Pulmonary artery endothelial cell (primary cell): ENCODE measurements around the gene DDX17. TPM values are rescaled to one million over a fixed set of nuclear protein-coding genes. Genes with fewer than 3 reads are reported as not detected.
A peak's percentile ranks its signal among the peaks of the same experiment; 100 is the strongest.

Experiments used
- DNase-seq: peaks from one replicate; pipeline ENCODE4 v3.0.0-alpha.2; 2011; ENCODE audit warnings: low read depth, low spot score
- total RNA-seq: library from RNA; depleted of rRNA; stranded (reverse); fragments of >200 nt; gene quantifications from 2 replicates; pipeline ENCODE4 v1.2.3, GENCODE V29; 2014

Gene DDX17
- total RNA-seq: 392 and 663 TPM in 2 replicates

DNA sequence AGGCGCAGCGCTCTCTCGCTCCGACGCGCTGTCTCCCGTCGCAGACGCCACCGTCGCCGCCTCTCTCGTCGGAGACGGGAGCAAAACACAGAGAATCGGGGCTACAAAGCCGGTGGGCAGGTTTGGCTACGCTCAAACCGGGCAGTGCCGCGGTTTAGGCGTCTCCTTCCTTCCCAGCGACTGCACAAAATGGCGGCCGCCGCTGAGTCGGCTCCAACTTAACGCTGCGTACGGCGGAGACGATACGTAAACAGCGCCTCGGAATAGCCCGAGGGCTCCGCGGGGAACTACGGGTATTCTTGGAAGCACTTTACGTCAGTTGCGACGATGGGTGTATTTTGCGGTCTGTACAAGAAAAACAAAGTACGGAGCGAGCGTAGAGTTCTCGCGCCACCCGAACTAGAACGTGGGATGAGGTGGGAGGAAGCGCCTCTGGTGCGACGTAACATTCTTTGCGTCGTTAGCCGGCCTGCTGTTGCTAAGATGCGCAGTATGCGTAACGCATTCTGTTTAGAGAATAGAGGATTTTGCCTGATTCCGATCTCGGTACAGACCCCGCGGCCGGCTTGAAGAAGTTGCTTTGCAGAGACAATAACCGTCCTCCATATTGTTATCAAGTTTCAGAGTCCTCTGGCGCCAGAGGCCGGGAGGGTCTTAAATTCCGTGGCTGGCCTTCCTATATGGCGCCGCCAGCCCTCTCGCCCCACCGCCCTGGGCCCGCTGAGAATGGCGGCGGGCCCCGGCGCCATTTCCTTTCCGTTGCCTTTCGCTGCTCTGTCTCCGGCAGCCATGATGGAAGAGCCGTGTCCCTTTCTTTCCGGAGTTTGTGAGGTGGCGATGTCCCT is at the start of gene DDX17:
TSS of gene DDX17 (minus strand) at position 194 of the 845 bp plus-strand sequence.
- DNase-seq: peak; percentile 86

DNA sequence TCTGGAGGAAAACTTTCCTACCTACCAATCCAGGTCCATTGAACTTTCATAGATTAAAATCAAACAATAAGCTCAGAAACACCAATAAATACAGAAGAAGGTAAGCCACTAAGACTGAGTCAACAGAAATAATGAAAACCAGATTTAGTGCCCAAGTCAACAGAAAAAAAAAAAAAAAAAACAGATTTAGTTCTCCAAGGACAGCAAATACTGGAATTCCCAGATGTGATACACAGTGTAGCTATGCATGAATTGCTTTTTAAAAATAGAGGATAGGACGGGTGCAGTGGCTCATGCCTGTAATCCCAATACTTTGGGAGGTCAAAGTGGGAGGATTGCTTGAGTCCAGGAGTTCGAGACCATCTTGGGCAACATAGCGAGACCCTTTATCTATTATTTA is 48.2 kb upstream of the DDX17 start:
- no peak for DNase-seq

DNA sequence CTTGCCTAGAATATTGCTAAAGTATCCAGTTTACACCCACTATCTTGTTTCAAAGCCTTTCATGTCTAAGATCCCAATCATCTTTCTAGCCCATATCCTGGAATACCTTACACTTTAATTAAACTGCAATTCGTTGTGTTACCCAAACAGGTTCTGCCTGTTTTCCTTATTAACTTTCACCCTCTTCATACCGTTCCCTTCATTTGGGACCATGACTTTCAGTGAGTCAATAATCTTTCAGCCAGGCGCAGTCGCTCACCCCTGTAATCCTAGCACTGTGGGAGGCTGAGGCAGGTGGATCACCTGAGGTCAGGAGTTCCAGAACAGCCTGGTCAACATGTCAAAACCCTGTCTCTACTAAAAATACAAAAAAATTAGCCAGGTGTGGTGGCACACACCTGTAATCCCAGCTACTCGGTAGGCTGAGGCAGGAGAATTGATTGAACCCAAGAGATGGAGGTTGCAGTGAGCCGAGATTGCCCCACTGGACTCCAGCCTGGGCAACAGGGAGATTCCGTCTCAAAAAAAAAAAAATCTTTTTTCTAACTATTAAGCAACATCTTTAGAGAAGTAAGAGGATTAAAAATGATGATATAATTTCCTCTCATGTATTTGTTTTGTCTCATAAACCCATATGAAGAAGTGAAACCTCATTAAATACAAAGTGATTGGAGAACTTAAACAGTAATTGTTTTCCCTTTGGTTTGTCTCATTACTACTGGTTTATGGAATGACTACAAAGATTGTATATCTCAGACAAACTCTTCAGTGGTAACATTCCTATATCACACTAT is 43.2 kb upstream of the DDX17 start:
- no peak for DNase-seq

DNA sequence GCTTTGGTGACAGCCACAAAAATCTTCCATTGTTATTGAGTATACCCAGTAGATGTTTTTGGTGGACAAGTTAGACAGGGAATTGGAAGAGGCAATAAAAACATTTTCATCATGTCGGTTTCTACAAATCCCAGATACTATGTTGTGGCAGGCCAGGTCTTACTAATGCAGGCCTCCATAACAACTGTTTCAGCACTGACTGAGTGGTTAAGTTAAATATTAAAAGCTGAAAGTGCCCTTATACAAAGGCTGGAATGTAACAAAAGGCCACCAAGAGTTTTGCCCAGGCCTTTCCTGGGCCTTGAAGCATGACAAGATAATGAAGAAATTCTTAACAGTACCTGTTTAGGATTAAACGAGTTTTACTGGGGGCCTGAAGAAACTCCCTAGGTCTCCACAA is 34.6 kb upstream of the DDX17 start:
- DNase-seq: no peak

DNA sequence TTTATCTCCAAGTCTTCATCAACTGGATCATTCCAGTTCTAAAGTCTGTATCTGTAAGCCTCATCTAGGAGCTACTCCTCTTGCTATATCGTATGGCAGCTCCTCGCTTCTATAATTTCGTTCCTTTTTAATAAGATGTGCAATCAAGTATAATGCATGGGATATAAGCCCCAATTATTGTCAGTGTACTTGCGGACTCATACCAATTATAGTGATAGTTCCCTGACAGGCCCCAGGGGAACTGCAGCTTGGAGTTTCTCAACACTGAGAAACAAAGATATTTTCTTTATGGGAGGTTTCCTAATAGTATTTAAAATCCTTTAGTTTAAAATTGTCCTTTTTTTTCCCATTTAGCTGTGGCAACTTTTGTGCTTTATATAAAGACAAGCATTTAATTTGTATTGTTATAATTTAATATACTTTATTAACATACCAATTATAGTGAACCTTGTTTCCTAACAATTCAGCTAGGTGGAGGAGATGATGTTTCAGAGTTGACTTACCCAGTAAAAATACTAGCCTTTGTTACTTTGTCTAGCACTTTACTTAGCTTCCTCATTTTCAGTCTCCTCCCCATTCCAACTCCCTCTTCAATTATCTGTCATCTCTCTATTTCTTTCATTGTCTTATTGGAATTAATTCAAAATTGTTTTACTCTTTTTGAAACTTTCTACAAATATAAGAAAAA is 25.3 kb upstream of the DDX17 start:
- DNase-seq: no peak

DNA sequence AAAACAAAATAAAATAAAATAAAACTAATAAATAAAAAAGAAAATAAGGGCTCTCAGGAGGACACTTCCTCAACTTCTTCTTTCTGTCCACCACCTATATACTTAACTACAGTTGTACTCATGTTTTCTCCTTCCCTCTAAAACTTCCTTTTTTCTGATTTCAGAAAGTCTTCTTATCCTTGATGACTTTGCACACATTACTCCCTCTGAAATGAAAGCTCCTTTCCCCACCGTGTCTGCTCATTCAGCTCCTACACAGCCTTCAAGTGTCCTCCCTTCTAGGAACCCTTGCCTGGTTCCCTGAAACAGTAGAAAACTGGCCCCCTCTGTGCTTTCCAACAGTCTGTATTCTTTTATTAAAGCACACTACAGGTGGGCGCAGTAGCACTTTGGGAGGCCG is 18.3 kb upstream of the DDX17 start:
- DNase-seq: no peak

DNA sequence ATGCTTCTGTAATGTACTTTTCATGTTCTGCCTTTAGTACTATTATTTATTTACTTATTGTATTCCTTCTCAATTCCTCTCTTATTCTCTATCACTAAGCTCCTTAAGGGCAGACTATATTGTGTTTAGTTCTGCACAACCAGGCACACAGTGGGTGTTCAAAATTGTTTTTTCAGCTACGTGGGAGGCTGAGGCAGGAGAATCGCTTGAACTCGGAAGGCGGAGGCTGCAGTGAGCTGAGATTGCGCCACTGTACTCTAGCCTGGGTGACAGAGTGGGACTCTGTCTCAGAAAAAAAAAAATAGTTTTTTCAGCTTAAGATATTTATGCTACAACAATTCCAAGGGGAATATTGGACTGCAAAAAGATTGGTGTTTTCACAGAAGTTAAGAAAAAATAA is 17.4 kb upstream of the DDX17 start:
- no peak for DNase-seq

DNA sequence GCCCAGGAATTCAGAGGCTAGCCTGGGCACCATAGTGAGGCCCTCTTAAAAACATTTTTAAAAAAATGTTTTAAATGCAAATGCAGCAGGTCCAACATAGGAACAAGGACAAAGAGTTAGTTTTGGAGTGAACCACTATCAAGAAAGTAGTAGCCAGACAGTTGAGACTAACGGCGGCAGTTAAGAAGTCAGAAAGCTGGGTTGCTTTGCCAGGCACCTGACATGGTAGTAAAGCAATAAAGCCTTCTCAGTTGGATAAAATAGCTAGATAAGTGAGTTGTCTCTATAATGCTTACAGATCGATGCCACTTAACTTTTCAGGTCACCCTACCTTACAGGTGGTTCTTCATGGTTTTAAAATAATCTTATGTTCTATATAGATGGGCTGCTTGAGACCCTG is 16.9 kb upstream of the DDX17 start:
- DNase-seq: no peak

DNA sequence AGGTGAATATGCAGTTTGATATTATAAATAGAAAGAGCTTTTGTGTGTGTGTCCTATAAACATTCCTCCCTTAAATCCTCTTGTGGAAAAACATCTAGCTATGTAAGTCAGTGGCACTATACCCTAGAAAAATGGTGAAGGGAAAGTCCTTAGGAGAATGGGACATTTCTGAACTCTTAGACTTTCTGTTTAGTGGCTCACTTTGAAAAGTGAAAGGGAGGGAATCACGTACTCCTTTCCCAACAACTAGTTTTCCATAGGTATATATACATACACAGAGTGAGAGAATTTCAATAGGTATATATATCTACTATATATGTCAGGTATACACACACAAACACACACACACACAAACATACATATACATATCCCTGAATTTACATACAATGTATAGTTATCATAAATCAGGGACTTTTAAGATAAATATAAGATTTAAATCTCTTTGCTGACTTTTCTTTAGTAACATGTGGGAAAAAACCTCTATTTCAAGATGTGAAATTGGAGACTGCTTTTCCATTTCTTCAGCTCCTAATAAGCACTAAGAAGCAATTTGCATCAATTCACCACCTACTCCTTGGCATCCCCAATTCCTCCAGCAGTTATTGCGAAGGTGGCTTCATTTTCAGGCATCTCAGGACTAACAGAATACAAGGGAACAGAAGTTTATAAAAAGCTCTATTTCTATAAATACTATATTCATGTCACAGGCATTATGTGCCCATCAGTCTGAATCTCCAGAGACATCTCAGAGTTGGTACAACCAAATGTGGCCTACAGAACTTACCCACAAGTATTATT is 13.5 kb upstream of the DDX17 start:
- no peak for DNase-seq

DNA sequence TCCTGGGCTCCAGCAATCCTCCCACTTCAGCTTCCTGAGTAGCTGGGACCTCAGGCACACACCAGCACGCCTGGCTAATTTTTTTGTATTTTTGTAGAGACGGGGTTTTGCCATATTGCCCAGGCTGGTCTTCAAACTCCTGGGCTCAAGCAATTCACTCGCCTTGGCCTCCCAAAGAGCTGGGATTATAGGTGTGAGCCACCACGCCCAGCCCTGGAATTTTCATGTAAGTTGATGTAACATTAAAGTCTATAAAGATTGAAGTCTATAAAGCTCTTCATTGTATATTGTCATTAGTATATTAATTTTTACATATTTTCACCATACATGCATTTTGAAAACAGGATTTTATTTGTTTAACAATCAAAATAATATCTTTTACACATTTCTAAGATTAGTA is 12.5 kb upstream of the DDX17 start:
- no peak for DNase-seq

DNA sequence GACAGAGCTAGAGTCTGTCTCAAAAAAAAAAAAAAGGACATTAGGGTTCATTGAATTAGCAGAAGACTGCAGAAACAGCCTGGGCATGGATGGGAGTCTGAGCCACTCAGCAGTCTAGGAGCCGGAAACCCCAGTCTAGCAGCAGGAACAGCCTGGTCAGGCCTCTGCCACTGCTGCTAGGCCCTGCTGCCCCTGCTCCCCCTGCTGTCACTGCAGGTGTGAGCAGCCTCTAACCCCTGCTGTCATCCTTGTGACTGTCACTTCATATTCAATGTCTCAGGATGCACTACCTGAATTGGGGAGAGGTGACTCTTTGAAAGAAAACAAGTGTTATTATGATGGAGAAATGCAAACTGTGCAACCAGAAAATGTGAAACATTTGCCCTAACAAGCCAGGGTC is 7.0 kb upstream of the DDX17 start:
- no peak for DNase-seq

DNA sequence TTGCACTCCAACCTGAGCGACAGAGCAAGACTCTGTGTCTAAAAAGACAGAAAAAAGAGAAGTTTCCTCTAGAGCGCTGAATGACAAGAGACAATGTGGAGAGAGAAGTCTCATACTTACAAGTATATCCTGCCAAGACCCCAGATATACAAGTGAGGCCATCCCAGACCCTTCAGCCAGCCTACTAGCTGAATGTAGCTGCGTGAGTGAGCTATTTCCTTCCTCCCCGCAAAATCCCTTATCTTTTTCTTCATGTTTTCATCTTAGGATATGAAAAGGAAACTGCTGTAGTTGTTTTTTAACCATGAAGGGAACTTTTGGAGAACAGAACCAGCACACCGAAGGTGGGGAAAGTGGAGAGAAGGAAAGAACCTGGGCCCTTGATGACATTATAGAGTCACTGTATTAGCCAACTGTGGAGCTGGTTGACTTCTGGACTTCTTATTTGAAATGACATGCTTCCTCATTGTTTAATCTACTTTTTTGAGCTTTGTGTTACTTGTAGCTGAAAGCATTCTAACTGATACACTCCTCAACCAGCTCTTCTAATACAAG is 4.4 kb upstream of the DDX17 start:
- no peak for DNase-seq

DNA sequence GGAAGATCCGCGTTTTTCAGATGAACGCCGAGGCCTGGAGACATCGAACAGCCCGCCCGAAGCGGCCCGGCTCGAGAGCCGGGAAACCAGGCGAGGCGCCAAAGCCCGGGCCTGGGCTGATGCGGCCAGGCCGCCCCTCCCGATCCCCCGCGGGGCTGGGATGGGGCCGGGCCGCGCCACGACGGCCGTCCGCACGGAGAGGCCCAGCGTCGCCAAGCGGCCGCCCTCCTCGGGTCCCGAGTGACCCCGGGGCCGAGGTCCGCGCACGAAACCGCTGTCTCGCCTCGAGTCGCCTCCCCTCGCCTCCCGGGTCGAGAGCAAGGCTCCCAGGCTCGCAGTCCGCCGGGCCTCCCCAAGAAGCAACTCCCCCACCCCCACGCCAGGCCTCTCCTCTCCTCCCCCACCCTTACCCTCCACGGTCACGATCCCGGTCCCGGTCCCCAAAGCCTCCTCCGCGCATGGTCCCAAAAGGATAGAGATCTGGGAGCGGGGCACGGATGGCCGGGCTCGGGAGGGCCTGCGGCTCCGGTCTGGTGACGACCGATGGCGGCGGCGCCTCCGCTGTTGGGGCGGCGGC is 482 bp downstream of the DDX17 start:
- DNase-seq: no peak

DNA sequence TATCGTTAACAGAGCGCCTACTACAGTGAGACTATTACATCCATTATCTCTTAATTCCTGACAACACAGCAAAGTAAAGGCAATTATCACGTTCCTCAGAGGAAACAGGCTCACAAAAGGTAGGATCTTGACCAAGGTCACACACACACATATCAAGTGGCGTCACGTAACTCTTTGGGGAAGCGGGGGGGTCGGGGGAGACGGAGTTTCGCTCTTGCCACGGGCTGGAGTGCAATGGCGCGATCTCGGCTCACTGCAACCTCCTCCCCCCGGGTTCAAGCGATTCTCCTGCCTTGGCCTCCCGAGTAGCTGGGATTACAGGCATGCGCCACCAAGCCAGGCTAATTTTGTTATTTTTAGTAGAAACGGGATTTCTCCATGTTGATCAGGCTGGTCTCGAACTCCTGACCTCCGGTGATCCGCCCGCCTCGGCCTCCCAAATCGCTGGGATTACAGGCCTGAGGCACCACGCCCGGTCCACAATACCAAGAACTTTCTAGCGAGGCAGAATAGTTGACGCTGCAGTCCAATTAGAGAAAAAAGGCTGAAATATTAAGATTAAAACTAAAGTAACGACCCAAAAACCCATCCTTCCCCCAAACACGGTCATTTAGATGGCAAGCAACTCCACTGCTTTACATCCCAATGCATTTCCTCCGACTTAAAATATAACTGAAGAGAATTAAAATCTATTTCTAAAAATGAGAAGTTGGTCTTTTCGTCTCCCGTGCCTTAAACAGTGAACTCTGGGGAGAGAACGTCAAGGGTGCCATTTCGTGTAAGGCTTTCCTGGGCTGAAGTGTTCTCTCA is 1.2 kb downstream of the DDX17 start:
- no peak for DNase-seq

DNA sequence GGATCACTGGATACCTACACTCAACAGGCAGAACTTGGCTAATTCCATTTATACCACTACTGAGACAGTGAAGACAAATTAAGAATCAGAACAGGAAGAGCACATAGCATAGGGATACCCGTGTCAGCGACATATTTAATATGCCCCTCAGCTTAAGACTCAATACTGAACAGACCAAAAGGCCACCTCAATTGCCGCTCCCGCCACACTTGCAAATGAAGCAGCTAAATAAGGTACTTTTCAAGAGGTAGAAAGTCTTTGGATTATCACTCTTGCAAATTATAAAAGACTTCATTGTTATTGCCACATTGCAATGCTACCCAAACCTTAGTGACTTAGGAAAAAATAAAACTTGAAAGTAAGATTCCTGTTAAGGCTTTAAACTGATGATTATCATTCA is 3.1 kb downstream of the DDX17 start:
- no peak for DNase-seq

DNA sequence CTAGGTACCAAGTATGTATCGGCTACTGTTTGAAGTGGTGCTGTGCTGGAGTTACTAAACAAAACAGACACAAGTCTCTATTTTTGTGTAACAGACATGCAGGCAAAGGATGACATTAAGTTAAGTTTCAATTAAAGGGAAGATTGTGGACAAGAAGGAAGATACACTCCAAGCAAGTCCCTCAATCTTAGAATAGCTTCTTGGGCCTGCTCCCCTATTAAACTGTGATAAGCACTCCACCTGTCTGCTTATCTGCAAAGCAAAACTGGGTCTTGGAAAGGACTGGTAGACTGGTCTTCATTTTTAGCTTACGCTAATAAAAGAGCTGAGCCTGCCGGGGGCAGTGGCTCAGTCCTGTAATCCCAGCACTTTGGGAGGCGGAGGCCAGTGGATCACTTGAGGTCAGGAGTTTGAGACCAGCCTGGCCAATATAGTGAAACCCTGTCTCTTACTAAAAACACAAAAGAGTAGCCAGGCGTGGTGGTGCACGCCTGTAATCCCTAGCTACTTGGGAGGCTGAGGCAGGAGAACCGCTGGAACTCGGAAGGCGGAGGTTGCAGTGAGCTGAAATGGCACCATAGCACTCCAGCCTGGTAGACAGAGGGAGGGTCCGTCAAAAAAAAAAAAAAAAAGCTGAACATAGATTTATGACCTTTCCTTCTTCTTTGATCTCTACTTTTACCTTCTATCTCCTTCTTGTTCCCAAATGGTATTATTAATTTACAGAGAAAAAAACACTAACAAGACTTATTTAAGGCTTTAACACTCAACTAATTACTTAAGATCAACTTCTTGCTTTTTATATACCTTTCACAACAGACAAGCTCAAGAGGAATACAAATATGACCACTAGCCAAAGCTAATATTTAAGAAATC is 4.1 kb downstream of the DDX17 start:
- DNase-seq: no peak

DNA sequence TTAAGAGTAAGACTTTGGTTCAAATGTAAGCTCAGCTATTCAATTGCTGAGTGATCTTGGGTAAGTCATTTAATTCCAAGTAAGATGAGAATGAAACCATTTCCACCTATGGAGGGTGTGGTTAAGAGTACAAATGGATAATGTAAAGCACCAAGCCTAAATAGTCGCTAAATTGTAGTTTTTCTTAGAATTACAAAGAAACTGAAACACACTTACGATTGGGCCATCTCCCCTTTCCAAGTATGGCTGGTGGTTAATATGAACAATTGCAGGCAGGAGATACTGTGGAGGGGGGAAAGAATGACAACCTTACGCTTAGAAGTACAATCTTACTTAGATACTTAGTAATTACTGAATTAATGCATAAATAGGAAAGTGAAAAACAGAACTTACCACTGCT is 8.2 kb downstream of the DDX17 start:
- no peak for DNase-seq

DNA sequence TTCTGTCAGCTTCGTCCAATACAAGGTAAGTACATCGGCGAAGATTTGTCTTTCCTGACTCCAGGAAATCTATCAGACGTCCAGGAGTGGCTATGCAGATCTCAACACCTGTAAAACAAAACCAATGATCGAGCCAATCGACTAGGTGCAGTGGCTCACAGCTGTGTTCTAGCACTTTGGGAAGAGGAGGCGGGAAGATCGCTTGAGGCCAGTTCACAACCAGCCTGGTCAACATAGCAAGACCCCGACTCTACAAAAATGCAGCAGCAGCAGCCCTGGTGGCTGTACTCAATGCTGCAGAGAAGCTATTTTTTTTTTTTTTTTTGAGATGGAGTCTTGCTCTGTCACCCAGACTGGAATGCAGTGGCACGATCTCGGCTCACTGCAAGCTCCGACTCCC is 11.2 kb downstream of the DDX17 start:
- DNase-seq: no peak

DNA sequence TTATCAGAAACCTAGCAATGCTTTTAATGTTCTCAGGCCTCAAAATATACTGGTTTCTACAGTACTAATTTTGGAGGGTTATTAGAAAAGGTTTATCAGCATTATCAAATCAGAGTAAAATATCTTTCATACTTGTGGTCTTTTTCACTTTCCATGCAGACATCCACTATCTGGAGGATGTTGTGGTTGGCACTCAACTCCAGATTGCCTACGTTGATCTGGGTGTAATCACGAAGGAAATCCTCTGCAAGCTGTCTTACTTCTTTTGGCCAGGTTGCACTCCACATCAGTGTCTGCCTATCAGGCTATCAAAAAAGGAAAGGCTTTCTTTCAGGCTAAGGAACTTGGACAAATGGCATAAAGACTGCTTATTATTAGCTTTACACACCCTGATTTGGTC is 11.6 kb downstream of the DDX17 start:
- DNase-seq: no peak
